ENCODE results near the gene GADL1.

The GADL1 gene

DNA sequence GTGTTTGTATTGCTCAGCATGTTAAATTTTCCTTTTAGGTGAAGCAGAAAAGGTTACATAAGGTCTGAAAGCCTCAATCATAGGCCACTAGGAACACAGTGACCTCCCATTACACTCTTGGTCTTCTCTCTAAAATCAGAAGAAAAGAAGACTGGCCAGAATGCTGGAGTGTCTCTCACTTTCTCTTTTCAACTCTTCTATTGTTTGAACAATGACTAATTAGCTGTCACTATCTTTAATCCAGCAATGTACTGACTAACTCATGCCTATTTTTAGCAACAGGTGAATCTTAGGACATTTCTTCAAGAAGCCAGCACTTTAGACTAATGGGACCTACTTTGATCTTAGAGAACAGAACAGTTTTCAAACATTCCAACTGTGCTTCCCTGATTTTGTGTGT lies 145.2 kb downstream of the GADL1 start:
- TF ChIP-seq OSR1 (CRISPR knock-in tag; IDR thresholded peaks at IDR 0.05) (no peak), ESRRG (CRISPR knock-in tag; IDR thresholded peaks at IDR 0.05) (no peak), TCF4 (CRISPR knock-in tag; IDR thresholded peaks at IDR 0.05; ENCODE audit: borderline replicate concordance) (no peak)
- TF ChIP-seq, protein P1, sequence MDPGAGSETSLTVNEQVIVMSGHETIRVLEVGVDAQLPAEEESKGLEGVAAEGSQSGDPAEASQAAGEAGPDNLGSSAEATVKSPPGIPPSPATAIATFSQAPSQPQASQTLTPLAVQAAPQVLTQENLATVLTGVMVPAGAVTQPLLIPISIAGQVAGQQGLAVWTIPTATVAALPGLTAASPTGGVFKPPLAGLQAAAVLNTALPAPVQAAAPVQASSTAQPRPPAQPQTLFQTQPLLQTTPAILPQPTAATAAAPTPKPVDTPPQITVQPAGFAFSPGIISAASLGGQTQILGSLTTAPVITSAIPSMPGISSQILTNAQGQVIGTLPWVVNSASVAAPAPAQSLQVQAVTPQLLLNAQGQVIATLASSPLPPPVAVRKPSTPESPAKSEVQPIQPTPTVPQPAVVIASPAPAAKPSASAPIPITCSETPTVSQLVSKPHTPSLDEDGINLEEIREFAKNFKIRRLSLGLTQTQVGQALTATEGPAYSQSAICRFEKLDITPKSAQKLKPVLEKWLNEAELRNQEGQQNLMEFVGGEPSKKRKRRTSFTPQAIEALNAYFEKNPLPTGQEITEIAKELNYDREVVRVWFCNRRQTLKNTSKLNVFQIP (CRISPR knock-in tag; IDR thresholded peaks at IDR 0.05; ENCODE audit: borderline replicate concordance, low read depth): no peak
- no peak for ATAC-seq

DNA sequence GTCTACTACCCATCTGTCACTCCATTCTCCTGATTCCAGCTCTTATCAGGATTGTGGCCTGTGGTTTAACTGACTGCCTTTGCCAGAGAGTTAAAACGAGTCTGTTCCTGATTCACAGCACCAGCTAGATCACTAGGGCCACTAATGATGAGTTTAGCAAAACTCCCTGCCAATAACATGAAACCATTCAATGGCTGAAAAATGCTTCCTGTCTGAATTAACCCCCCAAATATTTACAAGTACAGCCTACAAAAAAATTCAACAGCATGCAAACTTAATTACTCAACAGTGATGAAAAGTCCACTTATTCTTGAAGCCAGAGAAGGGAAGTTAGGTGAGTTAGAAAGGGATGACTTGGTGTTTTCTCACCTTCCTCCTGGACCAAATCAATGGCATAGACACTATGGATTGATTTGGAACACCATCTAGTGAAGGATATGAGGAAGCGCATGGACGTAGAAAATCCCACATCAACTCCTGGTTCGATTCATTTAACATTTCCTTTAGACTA lies 146.6 kb downstream of the GADL1 start:
- peak; percentile 79 for ATAC-seq

DNA sequence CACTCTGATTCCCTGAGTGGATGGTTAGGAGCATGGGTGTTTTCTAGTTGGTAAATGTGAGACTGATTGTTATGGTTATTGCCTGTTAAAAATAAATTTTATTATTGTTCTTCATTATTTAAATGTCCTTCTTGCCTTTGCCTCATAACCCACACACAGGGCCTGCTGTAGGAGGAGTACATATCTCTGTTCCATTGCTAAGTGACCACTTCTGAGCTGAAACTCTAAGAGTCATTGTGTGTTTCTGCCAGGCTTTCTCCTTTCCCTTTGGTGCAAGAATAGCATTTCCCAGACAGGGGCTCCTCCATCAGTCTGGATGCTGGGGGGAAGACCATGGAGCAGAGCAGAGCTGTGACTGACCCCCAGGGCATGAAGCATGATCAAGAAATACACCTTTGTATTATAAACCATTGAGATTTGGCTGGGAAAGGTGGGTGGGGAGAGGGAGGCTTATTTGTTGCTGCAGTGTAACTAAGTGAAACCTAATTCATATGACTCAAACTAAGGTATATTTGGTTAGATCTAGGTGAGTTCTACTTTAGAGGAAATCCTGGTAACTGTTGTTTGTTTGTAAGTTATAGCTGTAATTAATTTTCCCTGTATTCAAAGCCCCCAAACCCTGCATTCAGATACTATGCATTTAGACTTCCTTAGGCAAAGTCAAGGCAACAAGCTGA lies 150.7 kb downstream of the GADL1 start:
- no peak for ATAC-seq

More for the DNA sequence above, 146.6 kb downstream of the GADL1 start:
- TF ChIP-seq ZC3H10 (CRISPR knock-in tag; IDR thresholded peaks at IDR 0.05): no peak
- no peak for TF ChIP-seq ZNF565 (CRISPR knock-in tag; conservative IDR thresholded peaks at IDR 0.05; ENCODE audit: low read depth)
- no peak for TF ChIP-seq ZNF8 (CRISPR knock-in tag; IDR thresholded peaks at IDR 0.05)
- TF ChIP-seq RARB (CRISPR knock-in tag; IDR thresholded peaks at IDR 0.05): no peak
- TF ChIP-seq, protein P2, sequence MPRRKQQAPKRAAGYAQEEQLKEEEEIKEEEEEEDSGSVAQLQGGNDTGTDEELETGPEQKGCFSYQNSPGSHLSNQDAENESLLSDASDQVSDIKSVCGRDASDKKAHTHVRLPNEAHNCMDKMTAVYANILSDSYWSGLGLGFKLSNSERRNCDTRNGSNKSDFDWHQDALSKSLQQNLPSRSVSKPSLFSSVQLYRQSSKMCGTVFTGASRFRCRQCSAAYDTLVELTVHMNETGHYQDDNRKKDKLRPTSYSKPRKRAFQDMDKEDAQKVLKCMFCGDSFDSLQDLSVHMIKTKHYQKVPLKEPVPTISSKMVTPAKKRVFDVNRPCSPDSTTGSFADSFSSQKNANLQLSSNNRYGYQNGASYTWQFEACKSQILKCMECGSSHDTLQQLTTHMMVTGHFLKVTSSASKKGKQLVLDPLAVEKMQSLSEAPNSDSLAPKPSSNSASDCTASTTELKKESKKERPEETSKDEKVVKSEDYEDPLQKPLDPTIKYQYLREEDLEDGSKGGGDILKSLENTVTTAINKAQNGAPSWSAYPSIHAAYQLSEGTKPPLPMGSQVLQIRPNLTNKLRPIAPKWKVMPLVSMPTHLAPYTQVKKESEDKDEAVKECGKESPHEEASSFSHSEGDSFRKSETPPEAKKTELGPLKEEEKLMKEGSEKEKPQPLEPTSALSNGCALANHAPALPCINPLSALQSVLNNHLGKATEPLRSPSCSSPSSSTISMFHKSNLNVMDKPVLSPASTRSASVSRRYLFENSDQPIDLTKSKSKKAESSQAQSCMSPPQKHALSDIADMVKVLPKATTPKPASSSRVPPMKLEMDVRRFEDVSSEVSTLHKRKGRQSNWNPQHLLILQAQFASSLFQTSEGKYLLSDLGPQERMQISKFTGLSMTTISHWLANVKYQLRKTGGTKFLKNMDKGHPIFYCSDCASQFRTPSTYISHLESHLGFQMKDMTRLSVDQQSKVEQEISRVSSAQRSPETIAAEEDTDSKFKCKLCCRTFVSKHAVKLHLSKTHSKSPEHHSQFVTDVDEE (CRISPR knock-in tag; IDR thresholded peaks at IDR 0.05): no peak
- TF ChIP-seq SNAI2 (CRISPR knock-in tag; IDR thresholded peaks at IDR 0.05): no peak
- no peak for TF ChIP-seq ZFP30 (CRISPR knock-in tag; IDR thresholded peaks at IDR 0.05)
- TF ChIP-seq BACH2 (CRISPR knock-in tag; IDR thresholded peaks at IDR 0.05; ENCODE audit: borderline replicate concordance): no peak

DNA sequence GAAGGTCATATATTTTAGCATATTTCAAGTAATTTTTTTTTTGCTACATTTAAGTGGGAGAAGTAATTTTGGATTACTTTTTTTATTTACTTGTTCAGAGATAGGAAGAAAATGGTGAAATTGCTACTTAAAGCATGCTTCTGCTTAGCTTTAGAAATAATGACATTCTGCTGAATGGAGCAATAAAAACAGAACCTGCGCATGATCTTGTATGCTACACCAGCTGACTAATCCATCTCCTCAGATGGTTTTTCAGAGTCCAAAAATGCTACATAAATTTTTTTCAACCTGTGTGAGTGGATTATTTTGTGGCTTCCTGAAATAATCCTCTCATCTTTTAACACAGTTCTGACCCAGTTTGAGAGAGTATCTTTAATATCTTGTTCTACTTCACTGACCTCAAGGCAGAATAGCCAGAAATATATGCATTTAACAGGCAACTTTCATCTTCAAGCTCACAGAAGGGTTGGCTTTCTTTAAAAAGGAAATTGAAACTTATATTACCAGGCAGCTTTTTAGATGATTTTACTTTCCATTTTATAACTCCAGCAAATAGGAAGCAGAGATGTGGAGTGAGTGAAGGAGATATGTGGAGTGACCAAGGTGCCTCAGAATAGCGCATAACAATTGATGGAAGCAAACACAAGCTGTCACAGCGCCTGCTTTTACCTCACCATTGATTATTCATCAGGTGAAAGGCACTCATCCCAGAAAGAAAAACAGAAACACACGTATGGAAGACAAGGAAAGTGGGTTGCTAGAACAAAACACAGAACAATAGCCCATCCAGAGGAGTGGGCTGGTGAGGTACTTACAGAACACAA lies 151.5 kb downstream of the GADL1 start:
- TF ChIP-seq, protein P2 (CRISPR knock-in tag; IDR thresholded peaks at IDR 0.05): no peak
- no peak for TF ChIP-seq TCF4 (CRISPR knock-in tag; IDR thresholded peaks at IDR 0.05; ENCODE audit: borderline replicate concordance)
- no peak for TF ChIP-seq ESRRG (CRISPR knock-in tag; IDR thresholded peaks at IDR 0.05)
- no peak for TF ChIP-seq BACH2 (CRISPR knock-in tag; IDR thresholded peaks at IDR 0.05; ENCODE audit: borderline replicate concordance)
- TF ChIP-seq ZC3H10 (CRISPR knock-in tag; IDR thresholded peaks at IDR 0.05): no peak
- no peak for ATAC-seq

More for the DNA sequence above, 150.7 kb downstream of the GADL1 start:
- TF ChIP-seq CSDC2 (CRISPR knock-in tag; IDR thresholded peaks at IDR 0.05) (no peak), ZNF565 (CRISPR knock-in tag; conservative IDR thresholded peaks at IDR 0.05; ENCODE audit: low read depth) (no peak), ESRRG (CRISPR knock-in tag; IDR thresholded peaks at IDR 0.05) (no peak), SNAI2 (CRISPR knock-in tag; IDR thresholded peaks at IDR 0.05) (no peak), ZFP30 (CRISPR knock-in tag; IDR thresholded peaks at IDR 0.05) (no peak), TOX (CRISPR knock-in tag; IDR thresholded peaks at IDR 0.05; ENCODE audit: borderline replicate concordance) (no peak), ZFP3 (CRISPR knock-in tag; IDR thresholded peaks at IDR 0.05) (no peak)
- TF ChIP-seq, protein P3, sequence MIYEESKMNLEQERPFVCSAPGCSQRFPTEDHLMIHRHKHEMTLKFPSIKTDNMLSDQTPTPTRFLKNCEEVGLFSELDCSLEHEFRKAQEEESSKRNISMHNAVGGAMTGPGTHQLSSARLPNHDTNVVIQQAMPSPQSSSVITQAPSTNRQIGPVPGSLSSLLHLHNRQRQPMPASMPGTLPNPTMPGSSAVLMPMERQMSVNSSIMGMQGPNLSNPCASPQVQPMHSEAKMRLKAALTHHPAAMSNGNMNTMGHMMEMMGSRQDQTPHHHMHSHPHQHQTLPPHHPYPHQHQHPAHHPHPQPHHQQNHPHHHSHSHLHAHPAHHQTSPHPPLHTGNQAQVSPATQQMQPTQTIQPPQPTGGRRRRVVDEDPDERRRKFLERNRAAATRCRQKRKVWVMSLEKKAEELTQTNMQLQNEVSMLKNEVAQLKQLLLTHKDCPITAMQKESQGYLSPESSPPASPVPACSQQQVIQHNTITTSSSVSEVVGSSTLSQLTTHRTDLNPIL (CRISPR knock-in tag; IDR thresholded peaks at IDR 0.05; ENCODE audit: low read depth): no peak
- TF ChIP-seq, protein P4, sequence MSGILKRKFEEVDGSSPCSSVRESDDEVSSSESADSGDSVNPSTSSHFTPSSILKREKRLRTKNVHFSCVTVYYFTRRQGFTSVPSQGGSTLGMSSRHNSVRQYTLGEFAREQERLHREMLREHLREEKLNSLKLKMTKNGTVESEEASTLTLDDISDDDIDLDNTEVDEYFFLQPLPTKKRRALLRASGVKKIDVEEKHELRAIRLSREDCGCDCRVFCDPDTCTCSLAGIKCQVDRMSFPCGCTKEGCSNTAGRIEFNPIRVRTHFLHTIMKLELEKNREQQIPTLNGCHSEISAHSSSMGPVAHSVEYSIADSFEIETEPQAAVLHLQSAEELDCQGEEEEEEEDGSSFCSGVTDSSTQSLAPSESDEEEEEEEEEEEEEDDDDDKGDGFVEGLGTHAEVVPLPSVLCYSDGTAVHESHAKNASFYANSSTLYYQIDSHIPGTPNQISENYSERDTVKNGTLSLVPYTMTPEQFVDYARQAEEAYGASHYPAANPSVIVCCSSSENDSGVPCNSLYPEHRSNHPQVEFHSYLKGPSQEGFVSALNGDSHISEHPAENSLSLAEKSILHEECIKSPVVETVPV (CRISPR knock-in tag; IDR thresholded peaks at IDR 0.05): no peak

Data from SK-N-SH treated with all-trans-retinoic acid at 6 μM for 48 hours (cell line).